ENCODE results near the gene NOL9.

DNA sequence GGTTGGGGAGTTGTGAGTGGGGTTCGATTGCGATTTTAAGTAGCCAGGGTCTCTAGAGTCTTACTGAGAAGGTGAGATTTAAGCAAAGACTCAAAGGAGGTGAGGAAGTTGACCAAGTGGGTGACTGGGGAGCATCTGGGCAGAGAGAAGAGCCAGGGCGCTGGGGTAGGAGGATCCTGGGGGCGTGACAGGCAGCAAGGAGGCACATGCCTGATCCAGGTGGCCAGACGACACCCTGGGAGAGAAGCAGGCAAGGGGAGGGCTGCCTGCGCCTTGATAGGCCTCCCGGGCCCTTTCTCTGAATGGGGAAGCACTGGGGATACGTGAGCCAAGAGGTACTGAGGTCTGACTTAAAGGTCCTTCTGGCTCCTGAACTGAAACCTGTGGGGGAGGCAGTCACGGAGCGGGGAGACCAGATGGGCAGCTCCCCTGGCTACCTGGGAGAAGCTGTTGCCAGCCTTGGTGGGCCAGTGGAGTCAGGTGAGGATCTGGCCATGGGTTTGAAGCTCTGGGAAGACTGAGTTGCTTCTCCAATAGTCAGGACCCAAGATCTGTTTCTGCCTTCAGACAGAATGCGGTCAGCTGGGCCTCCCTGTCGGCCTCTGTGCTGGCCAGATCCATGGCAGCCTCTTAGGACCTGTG, 30.9 kb upstream of the NOL9 start:
- TF ChIP-seq, protein P1, sequence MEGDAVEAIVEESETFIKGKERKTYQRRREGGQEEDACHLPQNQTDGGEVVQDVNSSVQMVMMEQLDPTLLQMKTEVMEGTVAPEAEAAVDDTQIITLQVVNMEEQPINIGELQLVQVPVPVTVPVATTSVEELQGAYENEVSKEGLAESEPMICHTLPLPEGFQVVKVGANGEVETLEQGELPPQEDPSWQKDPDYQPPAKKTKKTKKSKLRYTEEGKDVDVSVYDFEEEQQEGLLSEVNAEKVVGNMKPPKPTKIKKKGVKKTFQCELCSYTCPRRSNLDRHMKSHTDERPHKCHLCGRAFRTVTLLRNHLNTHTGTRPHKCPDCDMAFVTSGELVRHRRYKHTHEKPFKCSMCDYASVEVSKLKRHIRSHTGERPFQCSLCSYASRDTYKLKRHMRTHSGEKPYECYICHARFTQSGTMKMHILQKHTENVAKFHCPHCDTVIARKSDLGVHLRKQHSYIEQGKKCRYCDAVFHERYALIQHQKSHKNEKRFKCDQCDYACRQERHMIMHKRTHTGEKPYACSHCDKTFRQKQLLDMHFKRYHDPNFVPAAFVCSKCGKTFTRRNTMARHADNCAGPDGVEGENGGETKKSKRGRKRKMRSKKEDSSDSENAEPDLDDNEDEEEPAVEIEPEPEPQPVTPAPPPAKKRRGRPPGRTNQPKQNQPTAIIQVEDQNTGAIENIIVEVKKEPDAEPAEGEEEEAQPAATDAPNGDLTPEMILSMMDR (IDR thresholded peaks at IDR 0.05): no peak
- TF ChIP-seq POLR2A (IDR thresholded peaks at IDR 0.05) (no peak), POLR2AphosphoS5 (IDR thresholded peaks at IDR 0.05; ENCODE audit: insufficient read depth in 1 of 2, low read depth in 1 of 2) (no peak)

Measured in vagina (tissue), 2 donors.